Neuronal stem cell (in vitro differentiated cells): ENCODE data around the gene MESD.

ENCODE experiments used
- DNase-seq: peaks from one replicate; pipeline ENCODE4 v3.0.0-alpha.2; 2013; ENCODE audit warnings: low spot score
- H2AFZ ChIP-seq: one replicate; pipeline ENCODE4 v1.6.1; 2013; ENCODE audit warnings: mild to moderate bottlenecking, low read length, inconsistent platforms
- H2AK5ac ChIP-seq: 2 replicates; pipeline ENCODE4 v1.6.1; 2013; ENCODE audit warnings: low read depth, mild to moderate bottlenecking, inconsistent platforms, low read length, moderate library complexity, mixed read lengths
- H2BK120ac ChIP-seq: 2 replicates; pipeline ENCODE4 v1.6.1; 2013; ENCODE audit warnings: low read depth, mild to moderate bottlenecking, inconsistent platforms, low read length, moderate library complexity, mixed read lengths
- H2BK12ac ChIP-seq: one replicate; pipeline ENCODE4 v1.6.1; 2013; ENCODE audit warnings: low read length, inconsistent platforms
- H2BK15ac ChIP-seq: 2 replicates; pipeline ENCODE4 v1.6.1; 2013; ENCODE audit warnings: mild to moderate bottlenecking, low read length, inconsistent platforms, mixed read lengths
- H2BK5ac ChIP-seq: one replicate; pipeline ENCODE4 v1.6.1; 2013; ENCODE audit warnings: inconsistent platforms, mild to moderate bottlenecking, low read length, moderate library complexity
- H3K14ac ChIP-seq: one replicate; pipeline ENCODE4 v1.6.1; 2013; ENCODE audit warnings: low read length, inconsistent platforms
- H3K18ac ChIP-seq: 2 replicates; pipeline ENCODE4 v1.6.1; 2013; ENCODE audit warnings: low read length, inconsistent platforms
- H3K23ac ChIP-seq: 2 replicates; pipeline ENCODE4 v1.6.1; 2013; ENCODE audit warnings: low read depth, mild to moderate bottlenecking, mixed read lengths, low read length, inconsistent platforms; ENCODE audit not compliant: poor library complexity
- H3K27ac ChIP-seq: replicated peaks from 3 replicates; pipeline ENCODE4 v1.5.1; 2013; ENCODE audit warnings: low read length, inconsistent platforms
- H3K27me3 ChIP-seq, 3 experiments: 2 replicates each; pipeline ENCODE4 v1.6.1; 2013; ENCODE audit warnings: low read length in 3 of 3, mild to moderate bottlenecking in 2 of 3, inconsistent platforms in 1 of 3, low read depth in 1 of 3, mixed read lengths in 1 of 3, moderate library complexity in 1 of 3; ENCODE audit not compliant: control insufficient read depth in 3 of 3, insufficient read depth in 3 of 3
- H3K36me3 ChIP-seq, 2 donors: replicated peaks in 1 of 2; 2 replicates each; pipeline ENCODE4 v1.6.1; 2013; ENCODE audit warnings: low read length in 2 of 2; ENCODE audit not compliant: control insufficient read depth in 2 of 2, insufficient read depth in 2 of 2
- H3K4ac ChIP-seq: 2 replicates; pipeline ENCODE4 v1.6.1; 2013; ENCODE audit warnings: inconsistent platforms, mild to moderate bottlenecking, low read length, moderate library complexity
- H3K4me1 ChIP-seq, 2 donors: 1 replicate in 1 of 2; 2 replicates in 1 of 2; pipeline ENCODE4 v1.6.1; 2013; ENCODE audit warnings: low read length in 2 of 2, low read depth in 1 of 2; ENCODE audit not compliant: control insufficient read depth in 2 of 2, insufficient read depth in 1 of 2
- H3K4me2 ChIP-seq: one replicate; pipeline ENCODE4 v1.6.1; 2013; ENCODE audit warnings: mild to moderate bottlenecking, low read length, inconsistent platforms; ENCODE audit not compliant: insufficient read depth, poor library complexity, severe bottlenecking
- H3K4me3 ChIP-seq, 2 donors: 2 replicates each; pipeline ENCODE4 v1.5.1; 2013; ENCODE audit warnings: low read length in 2 of 2, mild to moderate bottlenecking in 2 of 2, inconsistent platforms in 1 of 2, moderate library complexity in 1 of 2
- H3K79me1 ChIP-seq: one replicate; pipeline ENCODE4 v1.6.1; 2013; ENCODE audit warnings: low read depth, mild to moderate bottlenecking, inconsistent platforms, low read length, moderate library complexity
- H3K9ac ChIP-seq: one replicate; pipeline ENCODE4 v1.6.1; 2013; ENCODE audit warnings: mild to moderate bottlenecking, low read depth, low read length, inconsistent platforms; ENCODE audit not compliant: poor library complexity
- H3K9me3 ChIP-seq, 2 donors: replicated peaks in 1 of 2; 2 replicates each; pipeline versions ENCODE3 to v1.6.1; 2013; ENCODE audit warnings: low read length in 2 of 2, mild to moderate bottlenecking in 2 of 2, inconsistent platforms in 1 of 2, low read depth in 1 of 2, mixed read lengths in 1 of 2, moderate library complexity in 1 of 2; ENCODE audit not compliant: control insufficient read depth in 2 of 2, insufficient read depth in 1 of 2
- H4K8ac ChIP-seq: one replicate; pipeline ENCODE4 v1.6.1; 2013; ENCODE audit warnings: low read depth, mild to moderate bottlenecking, inconsistent platforms, low read length, moderate library complexity
- H4K91ac ChIP-seq: one replicate; pipeline ENCODE4 v1.6.1; 2013; ENCODE audit warnings: low read length, low read depth, mild to moderate bottlenecking, inconsistent platforms; ENCODE audit not compliant: poor library complexity
- WGBS, 2 donors: extraction: QIAGEN DNeasy Blood & Tissue Kit; methylation state at CpG; one replicate each; pipeline ENCODE4 v1.1.7; 2013; ENCODE audit warnings: missing lambda C conversion rate in 2 of 2, mixed read lengths in 1 of 2; ENCODE audit not compliant: insufficient read length in 2 of 2, insufficient replicate concordance in 1 of 2; ENCODE audit errors: extremely low coverage in 2 of 2; 5-methylcytosine and 5-hydroxymethylcytosine counted together

MESD gene

DNA sequence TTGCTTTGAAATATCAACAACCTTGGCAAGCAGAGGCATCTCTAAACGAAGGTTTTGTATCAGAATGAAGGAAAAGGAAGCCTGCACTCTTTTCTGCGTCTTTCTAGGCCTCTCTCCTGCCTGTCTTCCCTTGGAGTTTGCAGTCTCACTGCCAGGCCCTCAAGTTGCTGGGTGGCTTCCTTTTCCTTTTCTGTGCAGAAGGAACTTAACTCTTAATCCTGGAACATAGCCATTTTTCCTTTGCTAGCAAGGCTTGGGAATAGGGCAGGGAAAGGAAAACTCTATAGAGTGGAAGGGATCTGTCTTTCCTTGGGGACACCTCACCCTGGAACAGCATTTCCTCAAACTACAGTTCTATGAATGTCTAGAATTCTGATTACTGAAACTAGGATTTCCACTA is 43.9 kb upstream of the MESD start:
- Histone ChIP-seq H3K9ac (no peak overlapping the region), H2BK12ac (no peak overlapping the region), H2BK120ac (no peak overlapping the region), H3K27ac (no peak overlapping the region), H3K4me1 (no peaks in the 10 kb centered on the region), H3K4me2 (no peak overlapping the region), H4K91ac (no peak overlapping the region), H4K8ac (no peak overlapping the region), H2AFZ (no peak overlapping the region), H2BK15ac (no peak overlapping the region), H3K23ac (no peak overlapping the region), H3K4me3 (no peak overlapping the region), H3K79me1 (no peaks in the 10 kb centered on the region), H2AK5ac (no peak overlapping the region), H3K4ac (no peak overlapping the region), H3K18ac (no peak overlapping the region), H3K36me3 (no peaks in the 10 kb centered on the region), H3K14ac (no peak overlapping the region), H2BK5ac (no peak overlapping the region), H3K27me3 (peaks cover 0 to 9% (median 0%) of the 10 kb centered on the region in 3 experiments), H3K9me3 (peaks cover 0 to 3% of the 10 kb centered on the region in 2 donors)
- no peak for DNase-seq
- no CpG with 5 or more reads among the region's 2 CpGs for WGBS, 2 donors

DNA sequence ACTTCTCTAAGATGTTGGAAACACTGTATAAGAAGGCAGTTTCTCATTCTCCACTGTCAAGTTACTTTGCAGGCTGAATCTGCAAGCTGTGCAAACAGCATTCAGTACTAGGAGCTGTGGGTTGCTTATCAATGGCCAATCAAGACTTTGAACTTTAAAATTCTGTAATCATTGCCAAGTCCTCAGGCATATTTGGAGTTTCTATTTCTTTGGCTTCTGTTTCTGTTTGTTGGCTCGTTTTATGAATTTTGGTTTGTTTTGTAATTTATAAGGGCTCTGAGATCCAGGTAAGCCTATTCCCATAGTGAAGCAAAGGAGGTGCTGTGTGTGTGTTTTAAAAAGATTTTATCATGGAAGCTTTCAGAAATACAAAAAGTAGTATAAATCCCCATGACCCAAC is 43.2 kb upstream of the MESD start:
- H3K36me3 ChIP-seq, result no peaks in the 10 kb centered on the region
- no peak overlapping the region for H2AK5ac ChIP-seq
- H3K4ac ChIP-seq, result no peak overlapping the region
- no peak overlapping the region for H3K4me2 ChIP-seq
- no peak overlapping the region for H4K91ac ChIP-seq
- H2BK15ac ChIP-seq, result no peak overlapping the region
- H3K18ac ChIP-seq, result no peak overlapping the region
- no peak for DNase-seq
- no peak overlapping the region for H2AFZ ChIP-seq
- H3K23ac ChIP-seq, result no peak overlapping the region
- H3K79me1 ChIP-seq, result no peaks in the 10 kb centered on the region
- H3K27me3 ChIP-seq, result peaks cover 0 to 9% (median 0%) of the 10 kb centered on the region in 3 experiments
- WGBS, 2 donors, result no CpG with 5 or more reads among the region's 1 CpG
- H3K4me3 ChIP-seq, result no peak overlapping the region
- no peak overlapping the region for H3K9ac ChIP-seq
- peaks cover 0 to 3% of the 10 kb centered on the region in 2 donors for H3K9me3 ChIP-seq
- no peak overlapping the region for H3K27ac ChIP-seq
- H3K4me1 ChIP-seq, result no peaks in the 10 kb centered on the region
- H3K14ac ChIP-seq, result no peak overlapping the region
- H2BK5ac ChIP-seq, result no peak overlapping the region
- no peak overlapping the region for H4K8ac ChIP-seq
- H2BK120ac ChIP-seq, result no peak overlapping the region
- H2BK12ac ChIP-seq, result no peak overlapping the region

DNA sequence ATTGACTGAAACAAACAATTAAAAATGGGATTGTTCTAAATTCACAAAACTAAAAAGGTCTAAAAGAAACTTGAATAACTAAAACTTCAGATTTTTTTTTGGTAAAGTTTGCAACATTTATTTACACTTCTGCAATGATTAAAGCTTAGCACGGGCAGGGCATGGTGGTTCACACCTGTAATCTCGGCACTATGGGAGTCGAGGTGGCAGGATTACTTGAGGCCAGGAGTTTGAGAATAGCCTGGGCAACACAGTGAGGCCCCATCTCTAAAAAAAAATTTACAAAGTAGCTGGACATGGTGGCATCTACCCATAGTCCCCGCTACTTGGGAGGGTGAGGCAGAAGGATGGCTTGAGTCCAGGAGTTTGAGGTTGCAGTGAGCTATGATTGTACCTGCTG is 42.7 kb upstream of the MESD start:
- Histone ChIP-seq H3K27me3 (peaks cover 0 to 9% (median 0%) of the 10 kb centered on the region in 3 experiments), H2AK5ac (no peak overlapping the region), H3K14ac (no peak overlapping the region), H3K36me3 (no peaks in the 10 kb centered on the region), H3K4me2 (no peak overlapping the region), H2BK12ac (no peak overlapping the region), H3K23ac (no peak overlapping the region), H3K9me3 (peaks cover 0 to 3% of the 10 kb centered on the region in 2 donors), H2BK5ac (no peak overlapping the region), H3K4me3 (no peak overlapping the region), H3K9ac (no peak overlapping the region), H2BK15ac (no peak overlapping the region), H4K91ac (no peak overlapping the region), H2AFZ (no peak overlapping the region), H3K79me1 (no peaks in the 10 kb centered on the region), H3K18ac (no peak overlapping the region), H3K27ac (no peak overlapping the region), H3K4me1 (no peaks in the 10 kb centered on the region), H3K4ac (no peak overlapping the region), H4K8ac (no peak overlapping the region), H2BK120ac (no peak overlapping the region)
- WGBS, 2 donors, result no CpG with 5 or more reads among the region's 4 CpGs
- DNase-seq, result no peak

DNA sequence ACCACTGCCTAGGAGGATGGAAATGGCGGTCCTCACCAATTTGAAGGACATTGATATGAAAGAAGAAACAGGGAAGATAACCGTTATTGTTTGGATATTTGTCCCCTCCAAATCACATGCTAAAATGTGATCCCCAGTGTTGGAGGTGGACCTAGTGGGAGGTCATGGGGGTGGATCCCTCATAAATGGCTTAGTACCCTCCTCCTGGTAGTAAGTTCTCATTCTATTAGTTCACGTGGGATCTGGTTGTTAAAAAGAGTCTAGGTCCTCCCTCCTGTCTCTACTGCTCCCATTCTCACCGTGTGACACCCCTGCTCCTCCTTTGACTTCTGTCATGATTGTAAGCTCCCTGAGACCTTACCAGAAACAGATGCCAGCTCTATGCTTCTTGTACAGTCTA is 41.6 kb upstream of the MESD start:
- no peak overlapping the region for H3K4ac ChIP-seq
- H2BK120ac ChIP-seq, result no peak overlapping the region
- no peak overlapping the region for H2BK15ac ChIP-seq
- H3K23ac ChIP-seq, result no peak overlapping the region
- H3K4me1 ChIP-seq, result no peaks in the 10 kb centered on the region
- no peak overlapping the region for H4K91ac ChIP-seq
- H3K27ac ChIP-seq, result no peak overlapping the region
- no peak for DNase-seq
- no peaks in the 10 kb centered on the region for H3K79me1 ChIP-seq
- no CpG with 5 or more reads among the region's 4 CpGs for WGBS, 2 donors
- H2AFZ ChIP-seq, result no peak overlapping the region
- H3K14ac ChIP-seq, result no peak overlapping the region
- H2AK5ac ChIP-seq, result no peak overlapping the region
- H3K4me3 ChIP-seq, result no peak overlapping the region
- no peaks in the 10 kb centered on the region for H3K36me3 ChIP-seq
- no peak overlapping the region for H3K9ac ChIP-seq
- no peak overlapping the region for H2BK12ac ChIP-seq
- H3K27me3 ChIP-seq, result peaks cover 0 to 9% (median 0%) of the 10 kb centered on the region in 3 experiments
- no peak overlapping the region for H4K8ac ChIP-seq
- no peak overlapping the region for H3K4me2 ChIP-seq
- peaks cover 0 to 3% of the 10 kb centered on the region in 2 donors for H3K9me3 ChIP-seq
- no peak overlapping the region for H3K18ac ChIP-seq
- no peak overlapping the region for H2BK5ac ChIP-seq
